Superior temporal gyrus (tissue), 1 donor: ENCODE results near the gene RASGRF1.
"Not testable (repeated sequence)": the region's sequence is repeated elsewhere in the genome, so short reads cannot be mapped to it uniquely, and the experiment has no call there.

ENCODE experiments used
- DNase-seq: peaks from one replicate; pipeline ENCODE4 v3.0.0-alpha.2; 2016; ENCODE audit errors: extremely low spot score

Gene RASGRF1

DNA sequence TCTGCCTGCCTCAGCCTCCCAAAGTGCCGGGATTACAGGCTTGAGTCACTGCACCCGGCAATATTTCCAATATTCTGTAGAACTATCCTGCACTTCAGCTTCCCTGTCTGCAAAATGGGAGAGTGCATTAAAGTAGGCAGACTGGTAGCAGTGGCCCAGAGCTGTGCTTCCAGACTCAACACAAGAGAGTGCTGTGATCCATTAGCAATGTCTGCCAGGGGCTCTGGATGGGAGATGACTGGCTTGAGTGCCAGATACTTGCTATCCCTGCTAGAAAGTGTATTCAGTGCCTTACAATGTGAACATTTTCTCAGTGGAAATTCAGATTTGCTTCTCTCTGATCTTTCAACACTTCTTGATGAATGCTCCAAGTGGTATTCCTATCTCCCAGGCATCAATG, 80.3 kb downstream of the RASGRF1 start:
- DNase-seq = no peak

DNA sequence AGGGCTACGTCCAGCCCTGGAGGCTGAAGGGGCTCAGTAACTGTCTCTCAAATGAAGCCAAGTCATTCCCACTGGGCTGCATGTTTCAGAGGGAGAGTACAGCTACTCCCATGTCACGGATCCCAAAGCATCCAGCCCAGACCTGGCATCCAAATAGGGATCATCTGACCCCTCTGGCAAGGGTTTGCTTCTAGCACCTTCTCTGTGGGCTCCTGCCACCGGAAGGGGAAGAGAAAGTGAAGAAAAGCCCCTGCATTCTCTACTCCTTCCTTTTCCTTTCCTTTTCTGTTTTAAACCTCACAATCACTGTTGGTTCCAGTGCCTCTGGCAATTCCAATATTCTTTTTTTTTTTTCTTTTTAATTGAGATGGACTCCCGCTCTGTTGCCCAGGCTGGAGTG, 81.2 kb downstream of the RASGRF1 start:
- DNase-seq = no peak

DNA sequence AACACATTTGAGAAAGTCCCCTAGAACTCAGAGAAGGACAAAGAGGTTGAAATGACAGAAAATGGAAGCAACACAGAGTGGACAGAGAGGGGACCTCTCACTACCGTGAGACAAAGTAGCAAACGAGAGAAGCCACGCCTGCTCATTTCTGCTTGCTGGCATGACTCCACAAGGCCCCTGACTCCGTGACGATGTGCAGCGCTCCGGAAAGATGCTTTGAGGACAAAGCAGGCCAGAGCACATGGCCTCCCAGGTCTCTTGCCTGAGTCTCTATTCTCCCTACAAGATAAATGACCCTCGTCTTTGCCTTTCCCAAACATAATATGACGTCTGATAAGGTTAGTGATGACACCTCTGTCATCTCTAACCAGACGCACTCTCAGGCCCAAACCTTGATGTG, 81.9 kb downstream of the RASGRF1 start:
- no peak for DNase-seq

DNA sequence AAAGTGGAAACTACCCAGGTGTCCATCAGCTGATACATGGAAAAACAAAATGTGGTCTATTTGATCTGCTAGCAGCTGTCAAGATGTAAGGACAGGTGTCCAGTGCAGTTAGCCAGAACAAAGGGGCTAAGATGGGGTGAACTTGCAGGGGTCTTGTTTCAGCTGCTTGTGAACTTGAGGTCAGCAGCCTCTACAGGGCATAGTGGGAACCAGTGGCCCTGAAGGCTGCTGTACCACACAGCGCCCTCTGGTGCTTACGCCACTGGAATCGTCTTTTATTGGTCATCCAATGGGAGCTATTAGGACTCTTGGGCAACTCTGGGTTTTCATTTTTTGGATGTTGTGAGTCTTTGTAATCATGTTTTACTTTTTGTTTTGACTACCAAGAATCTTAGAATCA, 83.5 kb downstream of the RASGRF1 start:
- no peak for DNase-seq

DNA sequence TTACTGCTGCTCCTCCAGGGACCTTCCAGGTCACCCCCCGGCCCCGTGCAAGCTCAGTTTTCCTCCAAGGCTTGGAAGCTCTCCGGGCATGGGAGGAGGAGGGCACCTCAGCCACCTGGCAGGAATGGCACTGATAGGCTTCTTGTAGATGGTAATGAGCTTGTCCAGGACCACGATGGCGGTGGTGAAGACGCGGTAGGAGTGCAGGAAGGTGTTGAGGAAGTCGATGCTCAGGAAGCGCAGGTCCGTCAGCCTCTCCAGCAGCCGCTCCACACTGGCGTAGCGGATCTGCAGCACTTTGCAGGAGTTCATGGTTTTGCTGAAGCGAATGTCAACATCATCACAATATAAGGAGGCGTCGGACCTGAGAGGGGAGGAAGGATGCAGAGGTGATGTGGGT, 84.5 kb downstream of the RASGRF1 start:
- DNase-seq = no peak

DNA sequence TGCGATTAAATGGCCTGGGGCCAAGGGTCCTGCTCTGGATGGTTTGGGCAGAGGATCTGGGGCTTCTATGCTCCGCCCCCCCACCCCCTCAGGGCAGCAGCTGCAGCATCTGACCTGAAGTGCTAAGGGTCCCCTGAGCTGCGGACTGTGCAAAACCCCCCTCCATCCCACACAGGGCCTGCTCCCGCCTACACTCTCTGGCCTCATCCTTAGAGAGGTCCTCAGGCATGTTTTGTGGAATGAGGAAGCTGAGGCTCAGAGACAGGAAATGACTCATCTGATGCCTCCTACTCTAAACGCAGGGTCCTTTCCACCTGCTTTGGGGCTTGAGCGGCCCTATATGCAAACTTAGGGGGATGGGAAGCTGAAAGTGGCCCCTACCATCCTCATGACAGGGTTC, 86.2 kb downstream of the RASGRF1 start:
- DNase-seq = no peak

DNA sequence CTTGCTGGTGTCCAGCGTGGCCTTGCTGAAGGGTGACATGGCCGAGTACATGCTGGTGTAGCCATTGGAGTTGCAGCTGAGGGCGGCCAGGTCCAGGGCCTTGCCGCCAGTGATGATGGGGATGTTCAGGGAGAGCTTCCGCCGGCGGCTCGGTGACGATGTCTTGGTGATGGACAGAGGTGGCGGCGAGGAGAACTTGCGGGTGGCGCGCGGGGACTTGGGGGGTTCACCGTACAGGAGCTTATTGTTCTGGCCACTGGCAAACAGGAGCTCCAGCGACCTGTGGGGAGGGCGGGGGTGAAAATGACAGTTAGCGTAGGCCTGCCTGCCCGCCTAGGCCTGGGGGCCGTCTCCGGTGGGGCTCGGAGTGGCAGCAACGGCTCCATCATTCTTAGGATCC, 86.7 kb downstream of the RASGRF1 start:
- no peak for DNase-seq

DNA sequence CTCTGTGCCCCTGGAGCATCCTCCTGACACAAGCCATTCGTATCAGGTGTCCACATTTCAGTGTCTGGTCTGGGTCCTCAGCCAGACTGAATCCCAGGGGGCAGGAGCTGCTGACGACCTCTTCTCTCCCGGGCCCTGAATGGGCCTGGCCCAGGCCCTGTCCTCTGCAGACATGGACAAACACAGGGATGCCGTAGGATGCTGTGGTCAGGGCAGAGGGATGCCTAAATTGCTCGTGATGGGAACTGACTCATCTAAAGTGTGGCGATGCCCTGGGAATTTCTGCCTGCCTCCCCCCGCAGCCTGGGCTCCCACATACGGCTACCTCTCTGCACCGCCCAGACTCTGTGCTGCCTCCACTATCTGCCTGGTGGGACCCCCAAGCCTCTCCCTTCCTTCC, 87.3 kb downstream of the RASGRF1 start:
- DNase-seq = no peak

DNA sequence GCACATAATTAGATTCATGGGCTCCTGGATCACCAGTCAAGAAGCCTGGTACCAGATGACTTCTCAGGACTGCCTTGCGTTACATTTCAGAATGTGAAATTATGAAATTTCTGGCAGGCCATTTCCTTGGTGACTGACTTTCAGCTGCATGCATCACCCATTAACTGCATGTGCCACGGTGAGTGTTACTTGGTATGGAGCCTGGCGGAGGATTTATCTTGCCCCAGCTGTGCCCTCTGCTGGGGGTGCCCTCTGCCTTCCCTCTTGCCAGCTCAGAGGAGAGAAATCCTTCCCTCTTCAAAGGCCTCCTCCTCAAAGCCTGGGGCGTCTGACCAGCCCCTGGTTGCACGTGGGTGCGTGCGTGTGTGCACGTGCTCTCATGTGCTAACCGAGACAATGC, 88.0 kb downstream of the RASGRF1 start:
- DNase-seq = no peak

DNA sequence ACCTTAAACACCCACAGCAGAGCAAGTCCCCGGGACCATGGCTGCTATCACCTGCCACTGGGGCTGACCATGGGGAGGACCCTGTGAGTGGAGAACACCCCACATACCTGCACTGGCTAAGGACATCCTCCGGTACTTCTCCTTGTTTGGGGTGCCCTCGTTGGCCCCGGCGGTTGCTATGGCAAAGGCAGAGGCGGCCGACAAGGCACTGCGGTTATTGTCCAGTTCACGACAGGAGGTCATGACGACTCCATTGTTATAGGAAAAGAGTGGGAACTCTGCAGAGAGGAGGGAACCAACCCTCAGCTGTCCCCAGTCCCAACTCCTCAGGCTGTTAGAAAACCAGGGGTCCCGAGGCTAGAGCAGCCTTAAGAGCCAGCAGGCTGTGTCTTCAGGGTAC, 90.9 kb downstream of the RASGRF1 start:
- no peak for DNase-seq

DNA sequence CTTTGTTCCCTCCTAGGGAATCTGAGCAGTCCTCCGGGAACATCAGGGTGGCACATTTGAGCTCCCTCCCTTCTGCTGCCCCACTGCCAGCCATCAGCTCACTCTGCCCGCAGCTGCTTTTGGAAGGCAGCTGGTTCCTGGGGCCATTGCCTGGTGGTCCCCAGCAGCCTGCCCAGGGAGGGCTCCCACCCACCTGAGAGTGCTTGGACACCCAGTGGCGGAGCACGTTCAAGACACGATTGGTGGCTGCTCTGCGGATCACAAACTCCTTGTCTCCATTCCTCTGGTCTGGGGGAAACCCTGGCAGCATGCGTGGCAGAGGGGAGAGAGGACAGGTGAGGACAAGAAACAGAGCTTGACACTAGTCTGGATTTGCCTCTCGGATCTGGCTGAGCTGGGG, 92.1 kb downstream of the RASGRF1 start:
- no peak for DNase-seq

DNA sequence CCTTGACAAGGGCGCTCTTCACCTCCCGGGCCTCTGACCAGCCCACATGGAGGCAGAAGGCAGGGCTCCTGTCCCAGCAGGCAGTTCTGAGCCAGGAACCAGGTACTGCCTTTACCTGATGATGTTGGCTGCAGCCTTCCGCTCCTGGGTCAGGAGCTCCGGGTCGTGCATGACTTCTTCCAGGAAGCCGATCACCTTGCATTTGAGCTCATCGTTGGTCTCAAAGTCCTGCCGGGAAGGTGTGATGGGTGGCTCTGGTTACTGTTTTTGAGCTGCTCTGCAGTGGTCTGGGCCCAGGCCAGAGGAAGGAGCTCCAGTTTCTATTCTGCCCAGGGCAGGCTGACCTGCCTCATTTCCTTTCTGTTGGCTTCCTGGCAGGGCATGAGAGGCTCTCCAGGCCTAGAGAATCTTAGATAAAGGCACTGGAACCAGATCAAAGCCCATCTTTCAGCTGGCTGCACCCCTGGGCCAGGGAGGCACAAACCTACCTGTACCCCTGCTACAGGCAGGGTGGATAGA, 92.5 kb downstream of the RASGRF1 start:
- DNase-seq = no peak

DNA sequence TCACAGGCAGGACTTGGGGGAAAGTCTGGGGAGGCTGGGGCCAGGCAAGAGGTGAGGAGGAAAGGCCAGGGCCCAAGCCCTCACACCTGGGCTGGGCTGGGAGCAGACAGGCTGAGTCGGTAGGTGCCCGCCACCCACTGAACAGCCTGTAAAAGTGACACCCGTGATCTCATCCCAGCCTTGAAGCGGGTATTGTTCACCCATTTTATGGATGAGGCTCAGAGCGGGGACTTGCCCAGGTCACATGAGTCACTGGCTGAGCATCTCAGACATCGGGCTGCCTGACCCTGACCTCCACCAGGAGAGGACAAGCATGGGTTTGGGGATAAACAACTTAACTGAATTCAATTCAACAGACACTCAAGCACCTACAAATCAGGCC, 93.7 kb downstream of the RASGRF1 start:
- no peak for DNase-seq

DNA sequence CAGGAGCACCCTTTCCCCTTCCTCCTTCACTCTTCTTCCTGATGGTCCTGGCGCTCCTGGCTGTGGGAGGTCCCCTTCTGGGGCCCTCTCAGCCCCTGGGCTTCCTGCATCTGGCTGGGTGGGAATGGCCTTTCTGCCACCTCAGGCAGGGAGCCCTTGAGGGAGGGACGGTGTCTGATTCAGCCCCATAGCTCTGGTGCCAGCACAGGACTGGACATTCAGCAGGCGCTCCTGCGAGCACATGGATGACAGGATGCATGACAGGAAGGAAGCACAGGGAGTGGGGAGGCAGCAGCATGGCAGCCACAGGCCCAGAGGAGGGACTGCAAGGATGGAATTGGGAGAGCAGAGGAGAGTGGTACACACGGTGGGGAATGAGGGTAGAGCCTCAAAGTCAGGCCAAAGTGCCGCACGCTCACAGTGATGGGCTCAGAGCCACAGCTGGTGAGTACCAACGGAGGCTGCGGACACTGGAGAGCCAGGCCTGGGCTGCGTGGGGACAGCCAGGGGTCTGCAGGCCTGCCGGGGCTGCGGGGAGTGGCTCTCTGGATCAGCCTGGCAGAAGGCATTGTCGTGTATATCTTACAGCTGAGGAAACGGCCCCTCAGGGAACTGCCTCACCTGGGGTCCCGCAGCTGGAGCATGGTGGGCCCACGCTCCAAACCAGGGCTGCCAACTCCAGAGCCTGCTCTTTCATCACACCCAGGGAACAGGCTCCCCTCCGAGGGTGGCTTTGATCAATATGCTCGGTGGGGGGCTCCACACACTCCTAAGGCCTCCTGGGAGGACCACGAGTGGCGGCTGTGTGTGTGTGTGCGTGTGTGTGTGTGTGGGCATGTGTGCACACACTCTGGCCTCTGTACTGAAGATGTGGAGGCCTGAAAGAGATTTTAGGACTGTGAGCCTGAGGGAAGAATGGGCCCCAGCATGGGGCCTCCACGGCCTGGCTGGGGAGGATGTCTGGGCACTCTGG, 94.4 kb downstream of the RASGRF1 start:
- no peak for DNase-seq

DNA sequence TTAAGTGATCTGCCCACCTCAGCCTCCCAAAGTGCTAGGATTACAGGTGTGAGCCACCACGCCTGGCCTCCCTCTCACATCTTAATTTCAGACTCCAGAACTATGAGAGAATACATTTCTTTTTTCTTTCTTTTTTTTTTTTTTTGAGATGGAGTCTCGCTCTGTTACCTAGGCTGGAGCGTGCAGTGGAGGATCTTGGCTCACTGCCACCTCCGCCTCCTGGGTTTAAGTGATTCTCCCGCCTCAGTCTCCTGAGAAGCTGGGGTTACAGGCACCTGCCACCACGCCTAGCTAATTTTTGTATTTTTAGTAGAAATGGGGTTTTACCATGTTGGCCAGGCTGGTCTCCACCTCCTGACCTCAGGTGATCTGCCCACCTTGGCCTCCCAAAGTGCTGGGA, 95.4 kb downstream of the RASGRF1 start:
- not testable (repeated sequence) for DNase-seq

DNA sequence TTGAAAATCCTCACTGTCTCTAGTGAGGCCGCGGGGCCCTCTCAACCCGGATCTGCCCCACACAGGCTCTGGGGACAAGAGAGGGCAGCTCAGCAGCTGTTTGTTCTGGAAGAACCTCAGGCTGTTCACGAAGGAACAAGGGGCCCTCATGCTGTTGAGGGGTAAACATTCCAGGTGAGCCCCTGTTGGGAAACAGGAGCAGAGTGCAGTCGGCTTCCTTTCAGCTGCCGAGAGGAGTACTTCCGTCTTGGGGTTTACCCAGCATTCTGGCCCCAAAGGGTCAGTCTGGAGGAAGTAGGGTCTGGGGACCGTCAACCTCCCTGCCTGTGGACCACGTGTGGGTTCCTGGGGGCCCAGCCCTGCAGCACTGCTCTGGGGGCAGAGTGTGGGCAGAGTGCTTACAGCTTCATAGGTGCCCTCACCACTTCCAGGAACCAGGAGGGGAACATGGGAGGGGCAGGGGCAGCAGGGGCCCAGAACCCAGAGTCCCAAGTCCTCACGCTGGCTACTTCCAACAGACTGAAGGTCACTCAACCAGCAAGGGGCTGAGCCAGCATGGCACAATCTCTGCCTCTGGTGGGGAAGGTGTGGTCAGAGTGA, 96.5 kb downstream of the RASGRF1 start:
- DNase-seq = no peak

DNA sequence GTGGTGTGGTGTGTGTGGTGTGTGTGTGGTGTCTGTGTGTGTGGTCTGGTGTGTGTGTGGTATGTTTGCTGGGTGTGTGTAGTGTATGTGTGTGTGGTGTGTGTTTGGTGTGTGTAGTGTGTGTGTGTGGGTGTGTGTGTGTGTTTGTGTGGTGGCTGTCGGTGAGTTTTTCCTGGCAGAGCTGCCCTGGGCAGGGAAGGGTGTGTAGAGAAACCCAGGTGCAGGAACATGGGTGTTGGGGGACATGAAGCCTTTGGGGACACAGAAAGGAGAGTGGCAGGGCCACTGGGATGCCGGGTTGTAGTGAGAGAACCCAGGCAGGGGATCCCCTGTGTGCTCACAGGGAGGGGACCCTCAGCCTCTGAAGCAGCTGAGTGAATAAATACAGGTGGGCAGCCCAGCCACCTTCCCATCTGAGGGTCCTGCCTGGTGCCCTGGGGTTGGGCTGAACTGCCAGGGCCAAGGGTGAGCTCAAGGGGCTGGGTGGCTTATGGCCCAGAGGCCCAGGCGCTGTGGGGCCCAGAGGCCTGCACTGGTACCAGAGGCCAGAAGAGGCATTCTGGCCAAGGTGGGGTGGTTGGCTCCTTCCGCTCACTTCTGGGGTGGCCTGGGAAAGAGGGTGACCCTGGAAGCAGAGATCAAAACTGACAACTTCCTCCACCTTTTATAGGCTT, 97.2 kb downstream of the RASGRF1 start:
- no peak for DNase-seq

DNA sequence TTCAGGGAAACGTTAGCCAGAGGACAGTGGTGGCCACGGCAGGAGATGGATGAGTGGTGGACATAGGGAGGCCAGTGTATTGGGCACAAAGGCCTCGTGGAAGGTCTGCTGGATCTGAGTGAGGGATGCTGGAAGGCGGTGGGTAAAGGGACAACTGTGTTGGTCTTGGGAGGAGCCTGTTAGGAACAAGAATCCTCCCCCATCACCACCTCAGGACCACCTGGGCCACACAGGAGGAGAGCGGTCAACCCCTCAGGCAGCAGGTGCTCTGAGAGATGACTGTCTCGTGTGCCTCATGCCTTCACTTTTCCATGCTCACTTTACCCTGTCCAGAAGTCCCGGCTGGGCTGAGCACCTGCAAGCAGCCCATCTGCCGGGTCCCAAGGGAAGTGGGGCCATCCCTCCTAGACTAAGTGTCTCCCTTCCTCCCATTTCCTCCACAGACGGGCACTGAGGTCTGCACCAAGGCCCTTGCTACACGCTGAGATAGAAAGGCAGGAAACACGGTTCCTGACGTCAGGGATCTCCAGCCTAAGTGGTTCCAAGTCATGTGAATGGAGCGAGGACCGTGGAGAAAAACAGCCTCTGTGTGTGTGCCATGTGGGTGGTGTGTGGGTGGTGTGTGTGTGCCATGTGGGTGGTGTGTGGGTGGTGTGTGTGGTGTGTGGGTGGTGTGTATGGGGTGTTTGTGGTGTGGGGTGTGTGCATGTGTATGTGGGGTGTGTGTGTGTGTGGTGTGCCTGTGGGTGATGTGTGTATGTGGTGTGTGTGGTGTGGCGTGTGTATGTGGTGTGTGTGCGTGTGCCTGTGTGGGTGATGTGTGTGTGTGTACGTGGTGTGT, 97.9 kb downstream of the RASGRF1 start:
- no peak for DNase-seq

DNA sequence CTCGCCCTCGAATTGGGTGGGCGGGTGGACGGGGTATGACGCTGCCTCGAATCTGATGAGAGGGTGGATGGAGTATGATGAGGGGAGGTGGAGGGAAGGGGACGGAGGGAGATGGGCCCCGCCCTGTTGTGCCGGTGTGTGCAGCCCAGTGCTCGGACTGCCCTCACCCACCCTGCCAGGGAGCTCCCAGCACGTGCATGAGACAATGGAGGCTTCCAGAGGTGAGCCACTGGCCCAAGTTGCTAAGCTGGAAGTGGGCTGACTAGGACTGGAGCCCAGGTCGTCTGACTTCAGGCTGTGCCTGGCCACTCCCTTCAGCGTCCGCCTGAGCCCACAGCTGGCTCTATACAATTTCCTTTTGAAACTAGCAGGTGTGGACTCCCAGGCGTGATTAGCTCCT, 98.7 kb downstream of the RASGRF1 start:
- DNase-seq = no peak

DNA sequence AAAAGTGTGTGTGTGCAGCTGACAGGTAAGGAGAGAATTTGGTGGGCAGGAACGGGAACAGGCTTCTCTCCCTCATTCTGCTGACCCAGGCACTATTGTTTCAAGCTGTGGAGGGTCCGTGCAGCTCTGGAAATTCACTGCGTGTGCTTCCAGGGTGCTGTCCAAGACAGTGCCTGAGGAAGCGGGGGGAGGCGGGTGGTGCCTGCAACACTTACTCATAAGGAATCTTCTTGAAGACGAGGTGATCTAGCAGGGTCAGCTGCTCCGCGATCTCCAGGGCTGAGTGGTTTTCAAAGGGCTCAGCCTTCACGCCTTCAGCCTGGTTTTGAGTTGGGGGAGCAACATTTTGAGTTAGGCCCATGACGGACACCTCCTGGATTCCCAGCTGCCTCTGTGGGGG, 99.1 kb downstream of the RASGRF1 start:
- DNase-seq = no peak

DNA sequence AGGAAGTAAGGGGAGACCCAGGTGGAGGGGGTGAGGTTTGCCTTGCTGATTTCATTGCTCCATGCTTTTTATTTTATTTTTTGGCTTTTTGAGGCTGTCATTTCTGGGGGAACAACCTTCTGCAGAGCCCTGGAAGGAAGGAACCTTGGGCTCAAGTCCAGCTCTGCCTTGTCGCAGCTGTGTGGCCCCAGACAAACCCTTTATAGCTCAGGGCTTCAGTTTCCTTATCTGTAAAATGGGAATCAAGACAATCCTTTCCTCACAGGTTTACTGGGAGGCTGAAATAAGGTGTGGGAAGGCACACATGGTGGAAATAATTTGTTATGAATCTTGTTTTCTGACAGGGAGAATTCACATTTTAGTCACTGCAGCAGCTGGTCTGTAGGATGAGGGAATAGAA, 100.3 kb downstream of the RASGRF1 start:
- DNase-seq = no peak
